NCI-H2196 (cell line): Measurements from ENCODE around the gene IFNLR1.

Source experiments
- DNase-seq: peaks from one replicate; lab custom pipeline; 2025; ENCODE audit not compliant: unreplicated experiment; lab: John Stamatoyannopoulos, UW

The IFNLR1 gene

DNA sequence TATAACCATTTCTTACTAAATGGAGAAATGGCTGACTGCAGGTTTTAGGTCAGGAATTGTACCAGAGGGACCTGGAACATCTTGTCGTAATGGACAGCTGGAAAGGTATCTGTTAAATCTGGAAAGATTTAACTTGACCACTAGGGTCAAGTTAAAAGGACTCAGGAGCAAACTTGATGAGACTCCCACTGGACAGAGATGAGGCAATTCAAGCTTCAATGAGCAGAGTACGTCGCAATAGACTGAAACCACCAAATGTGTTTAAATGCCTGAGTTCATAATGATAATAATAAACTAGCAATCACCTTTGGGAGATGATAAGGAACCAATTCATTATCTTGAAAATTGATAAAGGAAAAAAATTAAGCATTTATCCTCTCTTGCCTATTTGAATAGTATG, 8.7 kb downstream of the IFNLR1 start:
- no peak for DNase-seq

GRCh38 chr1:24177161-24177560, 9.9 kb downstream of the IFNLR1 start:
- no peak for DNase-seq

GRCh38 chr1:24175033-24175755, 11.9 kb downstream of the IFNLR1 start:
- no peak for DNase-seq

- DNase-seq, result no peak
Measured at GRCh38 chr1:24173638-24174575, 13.2 kb downstream of the IFNLR1 start.

DNA sequence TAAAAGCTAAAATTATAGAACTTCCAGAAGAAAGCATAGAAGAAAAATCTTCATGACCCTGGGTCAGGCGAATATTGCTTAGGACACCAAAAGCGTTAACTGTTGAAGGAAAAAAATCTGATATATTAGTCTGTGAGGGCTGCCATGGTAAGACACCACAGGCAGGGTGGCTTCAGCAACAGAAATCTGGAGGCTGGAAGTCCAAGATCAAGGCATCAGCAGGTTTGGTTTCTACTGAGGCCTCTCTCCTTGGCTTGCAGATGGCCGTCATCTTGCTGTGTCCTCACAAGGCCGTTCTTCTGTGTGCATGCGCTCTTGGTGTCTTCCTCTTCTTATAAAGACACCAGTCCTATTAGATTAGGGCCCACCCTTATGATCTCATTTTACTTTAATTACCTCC, 14.5 kb downstream of the IFNLR1 start:
- no peak for DNase-seq

GRCh38 chr1:24169286-24169685, 17.8 kb downstream of the IFNLR1 start:
- no peak for DNase-seq

- DNase-seq, result no peak
Measured at GRCh38 chr1:24168245-24168644, 18.8 kb downstream of the IFNLR1 start.

DNA sequence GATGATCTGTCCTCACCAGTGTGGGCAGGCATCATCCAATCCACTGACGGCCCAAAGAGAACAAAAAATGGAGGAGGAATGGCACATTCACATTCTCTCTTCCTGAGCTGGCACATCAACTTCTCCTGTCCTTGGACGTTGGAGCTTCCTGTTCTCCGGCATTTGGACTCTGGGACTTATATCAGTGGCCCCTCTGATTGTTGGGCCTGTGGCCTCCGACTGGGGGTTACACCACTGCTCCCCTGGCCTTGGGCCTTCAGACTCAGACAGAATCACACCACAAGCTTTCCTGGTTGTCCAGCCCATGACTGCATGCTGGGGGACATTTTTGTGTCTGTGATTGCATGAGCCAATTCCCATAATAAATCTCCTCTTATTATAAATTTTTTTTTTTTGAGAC, 20.1 kb downstream of the IFNLR1 start:
- DNase-seq, result no peak

GRCh38 chr1:24165500-24165899, 21.6 kb downstream of the IFNLR1 start:
- no peak for DNase-seq

GRCh38 chr1:24164004-24164403, 23.1 kb downstream of the IFNLR1 start:
- no peak for DNase-seq

- no peak for DNase-seq
Measured at GRCh38 chr1:24162201-24162600, 24.9 kb downstream of the IFNLR1 start.

- DNase-seq, result no peak
Measured at GRCh38 chr1:24161270-24161669, 25.8 kb downstream of the IFNLR1 start.

DNA sequence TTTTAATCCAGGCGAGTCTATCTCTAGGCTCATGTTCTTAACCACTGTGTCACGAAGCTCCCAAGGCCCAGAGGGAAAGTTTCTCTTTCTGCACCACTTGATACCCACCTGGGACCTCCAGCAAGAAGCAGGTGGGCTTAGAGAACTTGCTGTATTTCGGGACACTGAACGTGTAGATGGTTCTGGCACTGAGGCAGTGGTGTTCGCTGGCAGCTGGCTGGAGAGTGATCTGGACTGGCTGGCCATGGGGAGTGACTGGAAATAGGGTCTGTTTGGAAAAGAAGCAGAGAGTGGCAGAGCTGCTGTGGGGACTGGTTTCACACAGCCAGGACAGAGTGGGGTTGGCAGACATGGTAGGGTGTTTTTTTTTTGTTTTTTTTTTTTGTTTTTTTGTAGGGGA, 27.7 kb downstream of the IFNLR1 start:
- DNase-seq, result no peak

GRCh38 chr1:24157918-24158481, 29.1 kb downstream of the IFNLR1 start:
- no peak for DNase-seq

DNA sequence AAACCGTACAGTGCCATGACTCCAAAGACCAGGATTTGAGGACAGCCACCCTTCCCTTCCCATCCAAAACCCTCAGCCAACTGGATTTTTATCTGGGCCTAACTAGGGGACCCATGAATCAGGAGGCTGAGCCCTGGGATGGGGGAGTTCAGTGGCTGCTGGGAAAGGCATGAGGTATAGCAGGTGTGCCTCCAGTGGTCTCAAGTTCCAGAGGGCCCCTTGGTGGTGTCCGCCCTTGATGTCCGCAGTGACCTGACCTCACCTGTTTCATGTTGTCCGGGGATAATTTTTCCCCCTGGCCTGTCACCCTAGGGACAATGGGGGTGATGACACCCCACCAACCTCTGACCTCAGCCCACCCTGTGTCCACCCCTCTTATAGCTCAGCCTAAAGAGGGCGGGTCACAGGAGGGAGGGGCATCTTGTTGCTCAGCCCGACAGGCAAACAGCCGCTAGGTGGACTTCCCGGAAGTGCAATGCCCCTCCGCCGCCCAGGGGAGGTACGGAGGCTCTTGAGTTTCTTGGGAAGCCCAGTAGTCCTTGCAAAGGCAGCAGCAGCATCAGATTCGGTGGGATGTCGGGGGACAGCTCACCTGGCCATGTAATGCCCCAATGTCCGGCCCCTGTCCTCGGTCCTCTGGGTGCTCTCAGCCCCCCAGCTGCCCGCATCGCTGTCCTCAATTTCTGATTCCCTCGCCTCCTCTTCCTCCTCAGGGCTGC, 30.4 kb downstream of the IFNLR1 start:
- DNase-seq, result no peak

- peak; percentile 22 for DNase-seq
Measured at GRCh38 chr1:24155011-24155782, 31.9 kb downstream of the IFNLR1 start.

GRCh38 chr1:24154215-24154614, 32.9 kb downstream of the IFNLR1 start:
- no peak for DNase-seq

DNA sequence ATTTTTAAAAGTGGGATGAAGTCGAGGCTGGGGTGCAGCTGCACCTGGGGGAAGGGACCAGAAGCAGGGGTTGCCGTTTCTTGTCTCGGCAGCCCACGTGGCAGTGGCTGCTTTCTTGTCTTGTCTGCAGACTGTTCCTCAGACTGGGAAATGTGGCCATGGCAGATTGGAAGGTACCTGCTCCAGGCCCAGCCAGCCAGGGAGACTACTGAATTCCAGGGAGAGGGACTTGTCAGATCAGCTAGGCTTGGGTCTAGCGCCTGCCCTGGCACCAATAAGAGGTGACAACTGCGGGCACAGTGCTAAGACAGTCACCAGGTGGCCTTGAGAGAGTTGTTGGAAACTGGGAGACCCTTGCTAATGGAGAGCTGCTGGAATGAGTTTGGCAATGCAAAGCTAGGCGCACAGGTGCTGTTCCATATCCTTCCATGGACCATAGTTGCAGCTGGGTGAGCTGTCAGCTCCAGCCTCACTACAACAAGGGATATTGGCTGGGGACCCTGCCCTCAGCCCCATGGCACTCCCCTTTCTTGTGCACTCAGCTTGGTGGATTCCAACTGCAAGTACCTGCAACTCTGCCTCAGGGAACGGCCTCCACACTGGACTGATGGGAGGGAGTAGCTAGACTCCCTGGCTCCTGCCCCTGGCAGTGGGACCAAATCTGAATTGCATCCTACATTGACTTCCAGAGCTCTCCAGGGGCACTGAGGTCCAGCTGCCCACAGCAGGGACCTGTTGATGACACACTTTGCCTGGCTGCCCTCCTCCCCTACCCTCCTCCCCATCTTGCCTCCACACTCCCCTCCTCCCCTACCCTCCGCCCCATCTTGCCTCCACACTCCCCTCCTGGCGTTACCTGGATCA, 34.2 kb downstream of the IFNLR1 start:
- DNase-seq, result no peak

DNA sequence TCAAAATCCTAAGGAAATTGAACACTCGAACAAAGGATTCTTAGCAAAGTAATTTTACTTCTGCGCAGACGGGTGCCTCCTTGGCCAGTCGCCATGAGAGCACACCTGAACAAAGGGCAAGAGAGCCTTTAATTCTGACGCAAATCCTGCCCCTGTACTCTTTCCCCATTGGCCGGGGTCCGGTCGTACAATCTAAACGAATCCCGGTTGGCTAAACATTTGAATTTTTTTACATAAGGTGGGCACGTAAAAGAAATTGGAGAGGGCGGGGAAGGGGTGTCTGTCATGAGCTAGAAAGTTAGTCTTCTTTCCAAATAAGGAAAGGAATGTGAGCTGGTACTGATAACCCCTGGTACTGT, 35.9 kb downstream of the IFNLR1 start:
- DNase-seq, result peak; percentile 31
